NT2/D1 (cell line): ENCODE data around the gene FAM234B.

ENCODE experiments used
- SUZ12 ChIP-seq: IDR thresholded peaks from 2 replicates; pipeline ENCODE4 v1.6.1; 2011; ENCODE audit not compliant: insufficient read length, insufficient read depth; ENCODE audit errors: extremely low read depth
- ZNF274 ChIP-seq: IDR thresholded peaks from 2 replicates; pipeline ENCODE4 v1.6.1; 2011; ENCODE audit warnings: mild to moderate bottlenecking, low read depth, low read length

DNA sequence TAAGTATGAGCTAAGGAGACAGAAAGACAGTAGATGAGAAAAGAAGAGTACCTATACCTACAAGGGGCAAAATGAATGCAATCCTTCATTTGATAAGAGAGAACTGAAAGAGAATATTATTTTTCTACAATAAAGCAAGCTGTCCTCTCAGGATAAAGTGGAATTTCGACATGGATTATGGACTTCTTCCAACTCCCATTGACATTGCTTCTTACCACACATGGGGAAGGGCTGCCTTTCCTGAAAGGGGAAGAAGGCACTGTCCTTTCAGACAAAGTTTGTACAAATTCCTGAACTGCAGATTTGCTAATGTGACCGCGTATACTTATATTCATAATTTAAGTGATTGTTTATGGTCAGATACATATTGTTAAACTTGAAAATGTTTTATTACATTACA is 39.8 kb upstream of the FAM234B start:
- TF ChIP-seq SUZ12 (no peak), ZNF274 (no peak)
